ENCODE measurements around the gene CACUL1. TPM values are rescaled to one million over a fixed set of nuclear protein-coding genes. Genes with fewer than 3 reads are reported as not detected.
"Not testable (repeated sequence)": the region's sequence is repeated elsewhere in the genome, so short reads cannot be mapped to it uniquely, and the experiment has no call there.

CACUL1 gene
- total RNA-seq, 4 donors from 2014 or later = 30.8 to 44.4 (median 33.3) TPM

DNA sequence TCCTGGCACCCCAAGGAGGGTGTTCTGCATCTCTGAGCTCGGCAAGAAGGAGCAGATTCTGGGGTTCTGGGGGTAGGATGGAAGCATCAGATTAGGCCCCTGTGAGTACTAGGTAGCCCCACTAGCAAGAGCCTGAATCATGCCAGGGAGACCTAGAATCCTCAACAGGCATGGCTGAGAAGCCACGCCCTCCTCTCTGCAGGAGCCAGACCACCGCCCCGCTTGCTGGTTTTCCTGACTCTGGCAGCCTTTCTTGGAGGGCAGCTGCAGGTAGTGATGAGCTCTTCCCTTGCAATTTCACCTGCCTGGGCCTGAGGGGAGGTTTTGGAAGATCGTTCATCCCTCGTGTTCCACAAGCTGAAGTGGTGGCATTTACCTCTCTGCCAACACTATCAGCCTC, 90.4 kb downstream of the CACUL1 start:
- Histone ChIP-seq H3K4me3 (no peak overlapping the region), H3K27ac (replicated peaks in 1 of 4) (no peak overlapping the region), H3K27me3 (peaks cover 0 to 43% (median 0%) of the 10 kb centered on the region in 4 donors), H3K36me3 (no peaks in the 10 kb centered on the region), H3K4me1 (peaks cover 5 to 15% (median 9%) of the 10 kb centered on the region in 4 donors), H3K9me3 (peaks cover 0 to 16% (median 0%) of the 10 kb centered on the region in 4 donors)
- DNase-seq (ENCODE audit: extremely low spot score) = no peak
- whole genome bisulfite sequencing = 61% methylated on average over 6 of the region's 6 CpGs
- TF ChIP-seq POLR2AphosphoS5 (IDR thresholded peaks at IDR 0.05) = no peak
- no peak for TF ChIP-seq EP300 (IDR thresholded peaks at IDR 0.05)
- no peak for TF ChIP-seq CTCF (IDR thresholded peaks at IDR 0.05)
- TF ChIP-seq POLR2A (IDR thresholded peaks at IDR 0.05; ENCODE audit: low read depth) = no peak
- intact Hi-C loops (cut with DNase I) = no loop called here

- 94% methylated on average over 3 of the region's 3 CpGs for WGBS
- Histone ChIP-seq H3K9me3 (peaks cover 0 to 21% (median 0%) of the 10 kb centered on the region in 4 donors), H3K4me3 (no peak overlapping the region), H3K36me3 (no peaks in the 10 kb centered on the region), H3K27ac (replicated peaks in 1 of 4) (no peak overlapping the region), H3K4me1 (peaks cover 0 to 3% (median 0%) of the 10 kb centered on the region in 4 donors), H3K27me3 (peaks cover 0 to 43% (median 0%) of the 10 kb centered on the region in 4 donors)
- intact Hi-C loops (cut with DNase I) = no loop called here
- no peak for DNase-seq (ENCODE audit: extremely low spot score)
- TF ChIP-seq CTCF (IDR thresholded peaks at IDR 0.05) = no peak
- no peak for TF ChIP-seq POLR2AphosphoS5 (IDR thresholded peaks at IDR 0.05)
Observed at GRCh38 chr10:118663176-118663575, 91.6 kb downstream of the CACUL1 start.

DNA sequence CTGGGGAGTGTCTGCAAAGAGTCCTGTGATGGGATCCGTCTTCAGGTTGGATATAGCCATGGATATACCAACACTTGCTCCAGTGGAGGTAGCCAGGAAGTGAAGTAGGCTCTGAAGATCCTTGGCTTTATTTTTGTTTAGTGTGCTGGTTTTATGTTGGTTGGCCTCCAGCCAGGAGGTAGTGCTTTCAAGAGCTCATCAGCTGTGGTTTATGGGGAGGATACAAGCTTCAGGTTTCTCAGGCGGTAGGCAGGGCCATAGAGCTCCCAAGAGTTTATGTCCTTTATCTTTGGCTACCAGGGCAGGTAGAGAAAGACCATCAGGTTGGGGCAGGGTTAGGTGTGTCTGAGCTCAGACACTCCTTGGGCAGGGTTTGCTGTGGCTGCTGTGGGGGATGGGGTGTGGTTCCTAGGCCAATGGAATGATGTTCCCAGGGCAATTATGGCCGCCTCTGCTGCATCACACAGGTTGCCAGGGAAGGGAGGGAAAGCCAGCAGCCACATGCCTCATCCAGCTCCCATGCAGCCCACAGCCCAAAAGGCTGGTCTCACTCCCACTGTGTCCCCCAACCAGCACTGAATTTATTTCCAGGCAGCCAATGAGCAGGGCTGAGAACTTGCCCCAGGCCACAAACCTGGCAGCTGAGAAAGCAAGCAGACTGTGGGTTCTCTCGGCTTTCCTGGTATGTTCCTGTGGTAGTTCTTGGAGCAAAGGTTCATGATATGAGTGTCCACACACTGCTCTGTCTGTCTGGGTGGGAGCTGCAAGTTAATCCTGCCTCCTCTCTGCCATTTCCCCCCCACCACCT, 92.3 kb downstream of the CACUL1 start:
- TF ChIP-seq EP300 (IDR thresholded peaks at IDR 0.05) (no peak), POLR2A (IDR thresholded peaks at IDR 0.05; ENCODE audit: low read depth) (no peak), POLR2AphosphoS5 (IDR thresholded peaks at IDR 0.05) (no peak), CTCF (IDR thresholded peaks at IDR 0.05) (no peak)
- peaks cover 0 to 21% (median 0%) of the 10 kb centered on the region in 4 donors for H3K9me3 ChIP-seq
- WGBS = 84% methylated on average over 3 of the region's 4 CpGs
- H3K4me3 ChIP-seq = no peak overlapping the region
- no peaks in the 10 kb centered on the region for H3K4me1 ChIP-seq
- intact Hi-C loops (cut with DNase I) = no loop called here
- H3K27me3 ChIP-seq = peaks cover 0 to 43% (median 0%) of the 10 kb centered on the region in 4 donors
- no peaks in the 10 kb centered on the region for H3K36me3 ChIP-seq
- DNase-seq (ENCODE audit: extremely low spot score) = no peak
- no peak overlapping the region for H3K27ac ChIP-seq (replicated peaks in 1 of 4)

- peaks cover 0 to 21% (median 0%) of the 10 kb centered on the region in 4 donors for H3K9me3 ChIP-seq
- DNase-seq (ENCODE audit: extremely low spot score) = no peak
- H3K27ac ChIP-seq (replicated peaks in 1 of 4) = no peak overlapping the region
- TF ChIP-seq POLR2A (IDR thresholded peaks at IDR 0.05; ENCODE audit: low read depth) (no peak), EP300 (IDR thresholded peaks at IDR 0.05) (no peak), CTCF (IDR thresholded peaks at IDR 0.05) (no peak), POLR2AphosphoS5 (IDR thresholded peaks at IDR 0.05) (no peak)
- 63% methylated on average over 3 of the region's 3 CpGs for WGBS
- H3K4me1 ChIP-seq = no peaks in the 10 kb centered on the region
- intact Hi-C loops (cut with DNase I) = no loop called here
- H3K27me3 ChIP-seq = peaks cover 0 to 20% (median 0%) of the 10 kb centered on the region in 4 donors
- H3K4me3 ChIP-seq = no peak overlapping the region
- no peaks in the 10 kb centered on the region for H3K36me3 ChIP-seq
Observed at GRCh38 chr10:118658762-118659161, 96.0 kb downstream of the CACUL1 start.

GRCh38 chr10:118658168-118658567, 96.6 kb downstream of the CACUL1 start:
- intact Hi-C loops (cut with DNase I); H3K36me3 ChIP-seq; H3K4me3 ChIP-seq; H3K27ac ChIP-seq (replicated peaks in 1 of 4); DNase-seq (ENCODE audit: extremely low spot score); H3K4me1 ChIP-seq: not testable (repeated sequence)
- H3K27me3 ChIP-seq = peaks cover 0 to 14% (median 0%) of the 10 kb centered on the region in 4 donors
- 100% methylated on average over 1 of the region's 1 CpG for WGBS
- peaks cover 0 to 21% (median 0%) of the 10 kb centered on the region in 4 donors for H3K9me3 ChIP-seq

- DNase-seq (ENCODE audit: extremely low spot score); H3K4me1 ChIP-seq; intact Hi-C loops (cut with DNase I); H3K27me3 ChIP-seq; H3K36me3 ChIP-seq; H3K27ac ChIP-seq (replicated peaks in 1 of 4); H3K9me3 ChIP-seq; H3K4me3 ChIP-seq: not testable (repeated sequence)
- WGBS = 93% methylated on average over 1 of the region's 1 CpG
Observed at GRCh38 chr10:118645294-118645693, 109.5 kb downstream of the CACUL1 start.
